PFSK-1 (cell line): ENCODE measurements around the gene SCGB1C2.

Experiments used
- FOXP2 ChIP-seq: optimal IDR thresholded peaks from 2 replicates; pipeline ENCODE3; 2011; ENCODE audit warnings: borderline replicate concordance, control low read depth, inconsistent platforms; ENCODE audit not compliant: insufficient read depth; ENCODE audit errors: extremely low read length, extremely low read depth
- POLR2AphosphoS5 ChIP-seq: IDR thresholded peaks from 2 replicates; pipeline ENCODE4 v1.6.1; 2012; ENCODE audit warnings: low read depth, mild to moderate bottlenecking, control low read depth, low read length, moderate library complexity
- REST ChIP-seq, 2 experiments: IDR thresholded peaks; 2 replicates each; pipeline versions ENCODE4 v1.6.1 to v1.8.0; 2011 to 2012; ENCODE audit warnings: low read depth in 2 of 2, low read length in 2 of 2, control low read depth in 1 of 2, inconsistent platforms in 1 of 2, mild to moderate bottlenecking in 1 of 2, moderate library complexity in 1 of 2; ENCODE audit not compliant: insufficient read depth in 1 of 2
- SIN3A ChIP-seq: IDR thresholded peaks from 2 replicates; pipeline ENCODE4 v1.6.1; 2012; ENCODE audit warnings: mild to moderate bottlenecking, low read length, moderate library complexity, borderline replicate concordance; ENCODE audit not compliant: insufficient read depth
- TAF1 ChIP-seq: IDR thresholded peaks from 2 replicates; pipeline ENCODE4 v1.6.1; 2012; ENCODE audit warnings: low read length, control low read depth, borderline replicate concordance; ENCODE audit not compliant: insufficient read depth

Gene SCGB1C2

GRCh38 chr17:171871-172270 lies 34.5 kb downstream of the SCGB1C2 start:
- TF ChIP-seq SIN3A (no peak), POLR2AphosphoS5 (no peak), FOXP2 (no peak)

GRCh38 chr17:172401-172800 lies 35.0 kb downstream of the SCGB1C2 start:
- TF ChIP-seq POLR2AphosphoS5 (no peak), REST (IDR thresholded peaks at IDR 0.05; ENCODE audit: insufficient read depth in 1 of 2, low read depth in 2 of 2, low read length in 2 of 2) (no peak), FOXP2 (no peak), TAF1 (no peak)

GRCh38 chr17:173166-173911 lies 36.0 kb downstream of the SCGB1C2 start:
- TF ChIP-seq TAF1, result no peak
- no peak for TF ChIP-seq REST (IDR thresholded peaks at IDR 0.05; ENCODE audit: insufficient read depth in 1 of 2, low read depth in 2 of 2, low read length in 2 of 2)
- TF ChIP-seq FOXP2, result no peak
- no peak for TF ChIP-seq POLR2AphosphoS5
- no peak for TF ChIP-seq SIN3A

- TF ChIP-seq FOXP2, result no peak
- TF ChIP-seq SIN3A, result no peak
- TF ChIP-seq POLR2AphosphoS5, result no peak
- no peak for TF ChIP-seq TAF1
- TF ChIP-seq REST (IDR thresholded peaks at IDR 0.05; ENCODE audit: insufficient read depth in 1 of 2, low read depth in 2 of 2, low read length in 2 of 2), result no peak
Observed at GRCh38 chr17:177155-177554, 39.8 kb downstream of the SCGB1C2 start.

- TF ChIP-seq REST (IDR thresholded peaks at IDR 0.05; ENCODE audit: insufficient read depth in 1 of 2, low read depth in 2 of 2, low read length in 2 of 2) (no peak), POLR2AphosphoS5 (no peak), SIN3A (no peak), FOXP2 (no peak), TAF1 (no peak)
Observed at GRCh38 chr17:177762-178161, 40.4 kb downstream of the SCGB1C2 start.
